ENCODE measurements around the gene PSME3. TPM values are rescaled to one million over a fixed set of nuclear protein-coding genes. Genes with fewer than 3 reads are reported as not detected.
"Not testable (repeated sequence)": the region's sequence is repeated elsewhere in the genome, so short reads cannot be mapped to it uniquely, and the experiment has no call there.

The PSME3 gene
- polyA plus RNA-seq, 1 of the 3 experiments (the other 2 are of a cell fraction) = 139 TPM

DNA sequence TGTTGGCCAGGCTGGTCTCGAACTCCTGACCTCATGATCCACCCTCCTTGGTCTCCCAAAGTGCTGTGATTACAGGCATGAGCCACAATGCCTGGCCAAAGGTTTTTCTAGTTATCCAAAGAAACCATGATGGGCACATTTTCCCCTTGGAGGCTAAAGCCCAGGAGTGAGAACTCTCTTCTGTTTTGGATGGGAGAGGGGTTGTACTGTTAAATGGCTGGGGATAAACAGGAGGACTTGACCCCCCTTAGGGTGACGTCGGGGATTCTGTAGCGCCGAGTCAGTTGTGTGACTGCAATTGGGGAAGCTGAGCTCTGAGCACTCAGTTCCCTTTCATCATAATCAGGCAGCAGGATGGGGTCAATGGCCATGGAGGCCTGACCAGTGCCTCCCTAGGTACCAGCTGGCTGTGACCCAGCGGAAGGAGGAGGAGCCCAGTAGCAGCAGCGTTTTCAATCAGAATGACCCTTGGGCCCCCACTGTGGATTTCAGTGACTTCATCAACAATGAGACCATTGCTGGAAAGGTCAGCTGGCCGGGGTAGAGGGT lies 21.9 kb downstream of the PSME3 start:
- Histone ChIP-seq H3K4me2 (no peak overlapping the region), H4K20me1 (ENCODE audit: insufficient read depth) (no peaks in the 10 kb centered on the region), H3K9me2 (no peaks in the 10 kb centered on the region), H3F3A (replicated peaks; ENCODE audit: insufficient read depth) (no peaks in the 10 kb centered on the region), H3K79me2 (ENCODE audit: insufficient read depth) (no peaks in the 10 kb centered on the region), H3K9me3 (no peaks in the 10 kb centered on the region), H3K36me3 (replicated peaks in 1 of 2; ENCODE audit: control insufficient read depth in 1 of 2, insufficient read depth in 2 of 2, low read length in 1 of 2) (no peaks in the 10 kb centered on the region), H3K9ac (no peak overlapping the region), H2AFZ (ENCODE audit: low read depth) (no peak overlapping the region), H3K4me3 (ENCODE audit: low read depth in 2 of 2, low read length in 1 of 2) (no peak overlapping the region), H3K4me1 (ENCODE audit: control insufficient read depth in 1 of 2, insufficient read depth in 2 of 2, low read depth in 1 of 2, low read length in 1 of 2) (no peaks in the 10 kb centered on the region; a peak in 1 of 4 replicates), H3K27ac (ENCODE audit: low read depth in 2 of 2, low read length in 1 of 2) (no peak overlapping the region), H3K27me3 (ENCODE audit: insufficient read depth) (0 out of 2 replicates have a peak, but pooled peaks cover 5% of the 10 kb centered on the region)
- POLR2A ChIA-PET = interaction anchor here (0.9 kb wide), 1 partner anchor 30 kb away, joined by 5 read pairs; no protein-coding TSS in a partner anchor
- CTCF ChIA-PET = interaction anchor here (1.2 to 1.7 kb wide), 2 partner anchors 12 to 35 kb away, joined by 4 read pairs; no protein-coding TSS in a partner anchor
- TF ChIP-seq MEF2A (IDR thresholded peaks at IDR 0.05; ENCODE audit: borderline replicate concordance, low read depth) (no peak), PBX3 (IDR thresholded peaks at IDR 0.05) (no peak), POLR2AphosphoS5 (IDR thresholded peaks at IDR 0.05; ENCODE audit: low read depth, low read length) (no peak), RAD21 (IDR thresholded peaks at IDR 0.05; ENCODE audit: low read length) (no peak), YY1 (IDR thresholded peaks at IDR 0.05; ENCODE audit: low read depth) (no peak), JUND (IDR thresholded peaks at IDR 0.05) (no peak)
- TF ChIP-seq, protein P1, sequence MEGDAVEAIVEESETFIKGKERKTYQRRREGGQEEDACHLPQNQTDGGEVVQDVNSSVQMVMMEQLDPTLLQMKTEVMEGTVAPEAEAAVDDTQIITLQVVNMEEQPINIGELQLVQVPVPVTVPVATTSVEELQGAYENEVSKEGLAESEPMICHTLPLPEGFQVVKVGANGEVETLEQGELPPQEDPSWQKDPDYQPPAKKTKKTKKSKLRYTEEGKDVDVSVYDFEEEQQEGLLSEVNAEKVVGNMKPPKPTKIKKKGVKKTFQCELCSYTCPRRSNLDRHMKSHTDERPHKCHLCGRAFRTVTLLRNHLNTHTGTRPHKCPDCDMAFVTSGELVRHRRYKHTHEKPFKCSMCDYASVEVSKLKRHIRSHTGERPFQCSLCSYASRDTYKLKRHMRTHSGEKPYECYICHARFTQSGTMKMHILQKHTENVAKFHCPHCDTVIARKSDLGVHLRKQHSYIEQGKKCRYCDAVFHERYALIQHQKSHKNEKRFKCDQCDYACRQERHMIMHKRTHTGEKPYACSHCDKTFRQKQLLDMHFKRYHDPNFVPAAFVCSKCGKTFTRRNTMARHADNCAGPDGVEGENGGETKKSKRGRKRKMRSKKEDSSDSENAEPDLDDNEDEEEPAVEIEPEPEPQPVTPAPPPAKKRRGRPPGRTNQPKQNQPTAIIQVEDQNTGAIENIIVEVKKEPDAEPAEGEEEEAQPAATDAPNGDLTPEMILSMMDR (IDR thresholded peaks at IDR 0.05) = no peak
- DNase-seq = no peak
- WGBS (ENCODE audit: low lambda C conversion rate) = 57% methylated on average over 5 of the region's 8 CpGs

DNA sequence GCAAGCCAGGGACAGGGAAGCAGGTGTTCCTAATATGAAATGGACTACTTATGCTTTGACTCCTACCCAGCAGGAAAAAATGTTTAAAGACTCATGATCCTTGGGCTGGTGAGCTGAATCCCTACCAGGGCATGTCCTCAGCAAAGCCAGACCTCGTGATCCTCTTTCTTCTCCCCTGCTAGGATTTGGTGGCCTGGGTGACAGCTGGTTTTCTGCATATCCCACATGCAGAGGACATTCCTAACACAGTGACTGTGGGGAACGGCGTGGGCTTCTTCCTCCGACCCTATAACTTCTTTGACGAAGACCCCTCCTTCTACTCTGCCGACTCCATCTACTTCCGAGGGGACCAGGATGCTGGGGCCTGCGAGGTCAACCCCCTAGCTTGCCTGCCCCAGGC lies 22.9 kb downstream of the PSME3 start:
- WGBS (ENCODE audit: low lambda C conversion rate) = 83% methylated on average over 7 of the region's 8 CpGs
- H3K27ac ChIP-seq (ENCODE audit: low read depth in 2 of 2, low read length in 1 of 2); H3K27me3 ChIP-seq (ENCODE audit: insufficient read depth); POLR2A ChIA-PET; H3K36me3 ChIP-seq (replicated peaks in 1 of 2; ENCODE audit: control insufficient read depth in 1 of 2, insufficient read depth in 2 of 2, low read length in 1 of 2); H3F3A ChIP-seq (replicated peaks; ENCODE audit: insufficient read depth); H3K9ac ChIP-seq; H3K4me2 ChIP-seq; H3K9me3 ChIP-seq; H3K79me2 ChIP-seq (ENCODE audit: insufficient read depth); H4K20me1 ChIP-seq (ENCODE audit: insufficient read depth); DNase-seq; H2AFZ ChIP-seq (ENCODE audit: low read depth); H3K4me1 ChIP-seq (ENCODE audit: control insufficient read depth in 1 of 2, insufficient read depth in 2 of 2, low read depth in 1 of 2, low read length in 1 of 2); H3K4me3 ChIP-seq (ENCODE audit: low read depth in 2 of 2, low read length in 1 of 2); H3K9me2 ChIP-seq: not testable (repeated sequence)
- CTCF ChIA-PET = interaction anchor here (1.2 kb wide), 1 partner anchor 13 kb away, joined by 4 read pairs; no protein-coding TSS in a partner anchor

- H3K79me2 ChIP-seq (ENCODE audit: insufficient read depth); H3K9ac ChIP-seq; POLR2A ChIA-PET; H3K36me3 ChIP-seq (replicated peaks in 1 of 2; ENCODE audit: control insufficient read depth in 1 of 2, insufficient read depth in 2 of 2, low read length in 1 of 2); H3K27ac ChIP-seq (ENCODE audit: low read depth in 2 of 2, low read length in 1 of 2); CTCF ChIA-PET; DNase-seq; H2AFZ ChIP-seq (ENCODE audit: low read depth); H4K20me1 ChIP-seq (ENCODE audit: insufficient read depth); H3K4me3 ChIP-seq (ENCODE audit: low read depth in 2 of 2, low read length in 1 of 2); H3F3A ChIP-seq (replicated peaks; ENCODE audit: insufficient read depth); H3K4me1 ChIP-seq (ENCODE audit: control insufficient read depth in 1 of 2, insufficient read depth in 2 of 2, low read depth in 1 of 2, low read length in 1 of 2); H3K4me2 ChIP-seq; H3K9me3 ChIP-seq; H3K27me3 ChIP-seq (ENCODE audit: insufficient read depth); H3K9me2 ChIP-seq: not testable (repeated sequence)
- WGBS (ENCODE audit: low lambda C conversion rate) = 83% methylated on average over 6 of the region's 8 CpGs
Measured at GRCh38 chr17:42856516-42856915, 23.3 kb downstream of the PSME3 start.
